Kidney (tissue), 14 donors: ENCODE measurements around the gene COLEC12. TPM values are rescaled to one million over a fixed set of nuclear protein-coding genes. Genes with fewer than 3 reads are reported as not detected.

Source experiments
- DNase-seq, 5 donors: peaks; one replicate each; pipeline ENCODE4 v3.0.0-alpha.2; 2013 to 2020
- FAIRE-seq: peaks from 2 replicates; lab custom pipeline; 2012; peaks lifted over from hg19 to GRCh38; lab: Jason Lieb, UNC
- H3K27ac ChIP-seq, 2 donors: one replicate each; pipeline ENCODE4 v1.7.0; 2013; ENCODE audit warnings: low read depth in 2 of 2, low read length in 2 of 2, inconsistent platforms in 1 of 2
- H3K27me3 ChIP-seq: one replicate; pipeline ENCODE4 v1.7.1; 2013; ENCODE audit warnings: low read length, inconsistent platforms; ENCODE audit not compliant: control insufficient read depth, insufficient read depth
- H3K36me3 ChIP-seq, 3 donors: one replicate each; pipeline versions ENCODE4 v1.7.0 to v1.7.1; 2013; ENCODE audit warnings: low read length in 3 of 3, control low read depth in 1 of 3, inconsistent platforms in 1 of 3; ENCODE audit not compliant: insufficient read depth in 3 of 3, control insufficient read depth in 2 of 3
- H3K4me1 ChIP-seq, 3 donors: one replicate each; pipeline versions ENCODE4 v1.7.0 to v1.7.1; 2013; ENCODE audit warnings: low read length in 3 of 3, inconsistent platforms in 1 of 3, low read depth in 1 of 3; ENCODE audit not compliant: control insufficient read depth in 2 of 3, insufficient read depth in 2 of 3
- H3K4me3 ChIP-seq, 3 donors: one replicate each; pipeline versions ENCODE4 v1.7.0 to v1.8.1; 2013; ENCODE audit warnings: low read length in 3 of 3, control low read depth in 1 of 3, inconsistent platforms in 1 of 3
- H3K9ac ChIP-seq, 3 donors: one replicate each; pipeline versions ENCODE4 v1.7.0 to v1.7.1; 2013; ENCODE audit warnings: low read length in 3 of 3, control low read depth in 1 of 3, inconsistent platforms in 1 of 3
- H3K9me3 ChIP-seq, 3 donors: one replicate each; pipeline versions ENCODE4 v1.7.0 to v1.7.1; 2013; ENCODE audit warnings: low read length in 3 of 3, control low read depth in 1 of 3, inconsistent platforms in 1 of 3; ENCODE audit not compliant: control insufficient read depth in 2 of 3, insufficient read depth in 1 of 3
- intact Hi-C: fragments of 100-400 bp; cut with DNase I; formaldehyde crosslinking; loops from one replicate; pipeline ENCODE4 v1.11.1; 2022
- polyA plus RNA-seq: library from polyadenylated mRNA; stranded (reverse); fragments of 350-450 nt; fragmentation: Illumina TruSeq; extraction: RNeasy Lipid Tissue Mini Kit (QIAGEN cat#74804); gene quantifications from one replicate; pipeline ENCODE4 v1.2.3, GENCODE V29; 2014; ENCODE audit warnings: low read depth, low replicate concordance; ENCODE audit not compliant: insufficient read depth
- total RNA-seq: library from RNA; stranded (reverse); fragmentation: NEBNext Ultra II Directional; extraction: Animal tissue kit (Norgen Biotek cat#: 25700); gene quantifications from one replicate; pipeline ENCODE4 v1.2.1, GENCODE V29; 2021
- TF ChIP-seq, protein P1 (sequence below): IDR thresholded peaks from 3 replicates; pipeline ENCODE4 v1.5.1; 2012; ENCODE audit warnings: mild to moderate bottlenecking, moderate library complexity, borderline replicate concordance; ENCODE audit not compliant: insufficient read depth; ENCODE audit errors: extremely low read depth
- donor health status: control.
- donor health status: control.
- donor health status: control.
- donor health status: control.
- donor health status: control.
- donor health status: DM: yes; HTN: yes; CAD: no.
- donor health status: Normal renal cell carcinoma (clear cell type).

Gene COLEC12
- total and polyA plus RNA-seq, 2 donors from 2014 or later = 1.3 to 7.4 TPM

DNA sequence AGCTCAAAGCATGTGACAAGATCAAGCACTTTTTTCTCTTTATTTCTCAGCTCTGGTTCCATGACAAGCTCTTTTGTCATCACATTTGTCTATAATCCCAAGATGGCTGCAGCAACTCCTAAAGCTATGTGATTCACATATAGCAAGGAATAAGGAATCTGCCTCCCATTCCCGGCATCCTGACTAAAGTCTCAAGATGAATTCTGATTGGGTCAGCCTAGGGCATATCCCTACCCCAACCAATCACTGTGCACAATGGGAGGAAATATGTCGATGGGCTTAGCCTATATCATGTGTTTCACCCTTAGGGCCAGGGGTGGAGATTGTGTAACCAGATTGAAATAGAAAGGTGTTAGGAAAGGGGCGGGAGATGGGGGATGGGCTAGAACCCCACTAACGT, 23.1 kb upstream of the COLEC12 start:
- H3K4me1 ChIP-seq = peaks cover 0 to under 1% (median 0%) of the 10 kb centered on the region in 3 donors
- H3K9me3 ChIP-seq = no peaks in the 10 kb centered on the region
- H3K9ac ChIP-seq = no peak overlapping the region
- intact Hi-C loops = no loop called here
- FAIRE-seq = no peak
- DNase-seq = no peak
- no peaks in the 10 kb centered on the region for H3K36me3 ChIP-seq
- H3K27me3 ChIP-seq = no peaks in the 10 kb centered on the region
- H3K27ac ChIP-seq = no peak overlapping the region
- H3K4me3 ChIP-seq = no peak overlapping the region
- TF ChIP-seq, protein P1, sequence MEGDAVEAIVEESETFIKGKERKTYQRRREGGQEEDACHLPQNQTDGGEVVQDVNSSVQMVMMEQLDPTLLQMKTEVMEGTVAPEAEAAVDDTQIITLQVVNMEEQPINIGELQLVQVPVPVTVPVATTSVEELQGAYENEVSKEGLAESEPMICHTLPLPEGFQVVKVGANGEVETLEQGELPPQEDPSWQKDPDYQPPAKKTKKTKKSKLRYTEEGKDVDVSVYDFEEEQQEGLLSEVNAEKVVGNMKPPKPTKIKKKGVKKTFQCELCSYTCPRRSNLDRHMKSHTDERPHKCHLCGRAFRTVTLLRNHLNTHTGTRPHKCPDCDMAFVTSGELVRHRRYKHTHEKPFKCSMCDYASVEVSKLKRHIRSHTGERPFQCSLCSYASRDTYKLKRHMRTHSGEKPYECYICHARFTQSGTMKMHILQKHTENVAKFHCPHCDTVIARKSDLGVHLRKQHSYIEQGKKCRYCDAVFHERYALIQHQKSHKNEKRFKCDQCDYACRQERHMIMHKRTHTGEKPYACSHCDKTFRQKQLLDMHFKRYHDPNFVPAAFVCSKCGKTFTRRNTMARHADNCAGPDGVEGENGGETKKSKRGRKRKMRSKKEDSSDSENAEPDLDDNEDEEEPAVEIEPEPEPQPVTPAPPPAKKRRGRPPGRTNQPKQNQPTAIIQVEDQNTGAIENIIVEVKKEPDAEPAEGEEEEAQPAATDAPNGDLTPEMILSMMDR = no peak

DNA sequence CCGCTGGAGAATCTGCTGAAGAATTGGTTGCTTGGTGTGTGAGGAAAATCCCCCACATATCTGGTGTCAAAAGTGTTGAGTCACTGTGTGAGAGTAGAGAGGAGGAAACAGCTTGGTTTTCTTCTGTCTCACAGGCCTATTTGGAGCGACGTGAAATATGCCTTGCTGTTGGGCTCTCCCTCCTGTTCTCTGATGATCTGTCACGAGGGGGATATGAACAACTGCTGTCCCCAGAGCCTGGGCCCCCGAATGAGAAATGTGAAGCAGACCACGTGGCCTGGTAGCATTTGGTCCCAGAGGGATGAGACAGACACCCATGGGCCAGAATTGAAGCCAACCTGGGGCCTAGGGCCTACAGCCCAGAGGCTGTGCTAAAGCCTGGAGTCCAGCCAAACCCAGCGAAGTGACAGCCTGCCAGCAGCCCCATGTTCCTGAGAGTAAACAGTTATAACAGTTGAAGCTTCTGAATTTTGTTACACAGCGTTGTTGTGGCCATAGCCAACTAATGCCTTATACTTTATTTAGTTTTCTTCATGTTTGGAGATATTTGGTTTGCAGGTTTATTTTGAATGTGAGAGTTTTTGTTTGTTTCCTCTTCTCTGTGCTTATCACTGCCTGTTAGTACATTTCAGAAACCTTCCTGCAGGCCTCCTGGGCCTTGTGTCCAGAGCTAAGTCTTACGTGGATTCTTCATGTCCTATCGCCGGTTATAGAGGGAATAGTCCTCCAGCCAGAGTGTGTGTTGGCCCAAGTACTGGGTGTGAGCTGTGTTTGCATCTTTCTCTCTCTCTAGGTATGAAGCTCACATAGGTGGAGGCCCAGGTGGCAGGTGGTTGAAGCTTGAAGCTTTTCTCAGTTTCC, 18.7 kb upstream of the COLEC12 start:
- FAIRE-seq = no peak

DNA sequence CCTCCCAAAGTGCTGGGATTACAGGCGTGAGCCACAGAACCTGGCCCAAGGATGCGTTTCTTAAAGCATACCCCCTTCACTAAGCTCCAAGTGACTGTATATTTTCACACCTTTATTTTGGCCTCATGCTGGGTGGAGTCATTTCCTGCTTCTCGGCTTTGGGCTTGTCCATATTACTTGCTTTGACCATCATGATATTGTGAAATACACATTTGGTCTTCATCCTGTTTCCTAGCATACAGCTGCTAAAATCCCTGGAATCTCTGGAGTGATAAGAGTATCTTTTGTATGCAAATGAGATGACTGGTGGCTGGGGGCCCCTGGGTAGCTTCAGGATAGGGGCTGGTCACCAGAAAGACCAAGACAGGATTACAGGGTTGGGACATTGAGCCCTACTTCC, 17.6 kb upstream of the COLEC12 start:
- no peaks in the 10 kb centered on the region for H3K36me3 ChIP-seq
- TF ChIP-seq, protein P1 = no peak
- H3K27me3 ChIP-seq = no peaks in the 10 kb centered on the region
- intact Hi-C loops = no loop called here
- no peak overlapping the region for H3K4me3 ChIP-seq
- H3K4me1 ChIP-seq = peaks cover 0 to 2% (median 0%) of the 10 kb centered on the region in 3 donors
- no peaks in the 10 kb centered on the region for H3K9me3 ChIP-seq
- DNase-seq = no peak
- no peak for FAIRE-seq
- H3K27ac ChIP-seq = no peak overlapping the region
- no peak overlapping the region for H3K9ac ChIP-seq

More for the DNA sequence above, 18.7 kb upstream of the COLEC12 start:
- H3K27ac ChIP-seq = no peak overlapping the region
- peaks cover 0 to 2% (median 0%) of the 10 kb centered on the region in 3 donors for H3K4me1 ChIP-seq
- H3K4me3 ChIP-seq = no peak overlapping the region
- intact Hi-C loops = no loop called here
- H3K9me3 ChIP-seq = no peaks in the 10 kb centered on the region
- H3K9ac ChIP-seq = no peak overlapping the region
- TF ChIP-seq, protein P1 = no peak
- H3K36me3 ChIP-seq = no peaks in the 10 kb centered on the region
- peak in 4 of 5 donors; percentile 16 to 77 (median 68) for DNase-seq
- H3K27me3 ChIP-seq = no peaks in the 10 kb centered on the region
